ENCODE data around the gene SFT2D1. TPM values are rescaled to one million over a fixed set of nuclear protein-coding genes. Genes with fewer than 3 reads are reported as not detected.

Gene SFT2D1
- total RNA-seq, 1 donor from 2014 or later: 74.1 TPM

GRCh38 chr6:166379103-166379586 is 36.8 kb upstream of the SFT2D1 start:
- no peak for DNase-seq (ENCODE audit: low read depth)
- no peak overlapping the region for H3K4me3 ChIP-seq (ENCODE audit: low read depth, low read length)
- no peaks in the 10 kb centered on the region for H3K27me3 ChIP-seq (ENCODE audit: control insufficient read depth, insufficient read depth, low read length)
- TF ChIP-seq CTCF (IDR thresholded peaks at IDR 0.05; ENCODE audit: insufficient read depth, low read length, poor library complexity, severe bottlenecking): no peak
- H3K36me3 ChIP-seq (ENCODE audit: control insufficient read depth, insufficient read depth, low read length): no peaks in the 10 kb centered on the region

GRCh38 chr6:166377721-166378120 is 35.4 kb upstream of the SFT2D1 start:
- no peak for DNase-seq (ENCODE audit: low read depth)
- Histone ChIP-seq H3K27me3 (ENCODE audit: control insufficient read depth, insufficient read depth, low read length) (no peaks in the 10 kb centered on the region), H3K4me3 (ENCODE audit: low read depth, low read length) (no peak overlapping the region), H3K36me3 (ENCODE audit: control insufficient read depth, insufficient read depth, low read length) (no peaks in the 10 kb centered on the region)
- no peak for TF ChIP-seq CTCF (IDR thresholded peaks at IDR 0.05; ENCODE audit: insufficient read depth, low read length, poor library complexity, severe bottlenecking)

GRCh38 chr6:166375013-166375412 is 32.7 kb upstream of the SFT2D1 start:
- Histone ChIP-seq H3K36me3 (ENCODE audit: control insufficient read depth, insufficient read depth, low read length) (no peaks in the 10 kb centered on the region), H3K27me3 (ENCODE audit: control insufficient read depth, insufficient read depth, low read length) (no peaks in the 10 kb centered on the region), H3K4me3 (ENCODE audit: low read depth, low read length) (no peak overlapping the region)
- DNase-seq (ENCODE audit: low read depth): no peak
- TF ChIP-seq CTCF (IDR thresholded peaks at IDR 0.05; ENCODE audit: insufficient read depth, low read length, poor library complexity, severe bottlenecking): no peak

GRCh38 chr6:166370489-166370888 is 28.1 kb upstream of the SFT2D1 start:
- no peak for DNase-seq (ENCODE audit: low read depth)
- no peaks in the 10 kb centered on the region for H3K27me3 ChIP-seq (ENCODE audit: control insufficient read depth, insufficient read depth, low read length)
- no peak overlapping the region for H3K4me3 ChIP-seq (ENCODE audit: low read depth, low read length)
- TF ChIP-seq CTCF (IDR thresholded peaks at IDR 0.05; ENCODE audit: insufficient read depth, low read length, poor library complexity, severe bottlenecking): no peak
- H3K36me3 ChIP-seq (ENCODE audit: control insufficient read depth, insufficient read depth, low read length): no peaks in the 10 kb centered on the region

- no peaks in the 10 kb centered on the region for H3K36me3 ChIP-seq (ENCODE audit: control insufficient read depth, insufficient read depth, low read length)
- DNase-seq (ENCODE audit: low read depth): no peak
- no peak for TF ChIP-seq CTCF (IDR thresholded peaks at IDR 0.05; ENCODE audit: insufficient read depth, low read length, poor library complexity, severe bottlenecking)
- H3K27me3 ChIP-seq (ENCODE audit: control insufficient read depth, insufficient read depth, low read length): no peaks in the 10 kb centered on the region
- no peak overlapping the region for H3K4me3 ChIP-seq (ENCODE audit: low read depth, low read length)
These were observed 27.4 kb upstream of the SFT2D1 start for GRCh38 chr6:166369782-166370181.

- Histone ChIP-seq H3K27me3 (ENCODE audit: control insufficient read depth, insufficient read depth, low read length) (no peaks in the 10 kb centered on the region), H3K36me3 (ENCODE audit: control insufficient read depth, insufficient read depth, low read length) (no peaks in the 10 kb centered on the region), H3K4me3 (ENCODE audit: low read depth, low read length) (no peak overlapping the region)
- no peak for TF ChIP-seq CTCF (IDR thresholded peaks at IDR 0.05; ENCODE audit: insufficient read depth, low read length, poor library complexity, severe bottlenecking)
- no peak for DNase-seq (ENCODE audit: low read depth)
These were observed 24.6 kb upstream of the SFT2D1 start for GRCh38 chr6:166366921-166367320.

Measured in kidney epithelial cell (primary cell).